Heart right ventricle (tissue), 16 donors: ENCODE results near the gene MROH7. TPM values are rescaled to one million over a fixed set of nuclear protein-coding genes. Genes with fewer than 3 reads are reported as not detected.

Source experiments
- ATAC-seq, 8 donors: fragments of 200-7000 bp; cut with Tn5 transposase; one replicate each; pipeline ENCODE4 v1.9.1; 2020; ENCODE audit warnings: mild to moderate bottlenecking in 8 of 8, moderate library complexity in 8 of 8, moderate number of reproducible peaks in 1 of 8
- DNase-seq, 2 donors: peaks; one replicate each; pipeline ENCODE4 v3.0.0-alpha.2; 2020
- H3K27ac ChIP-seq, 10 donors: fragments of 200-600 bp; sonication (generic) in 2 of 10; one replicate each; pipeline versions ENCODE4 v1.5.0 to v1.8.0; 2020 to 2022; ENCODE audit warnings: mild to moderate bottlenecking in 3 of 10
- H3K27me3 ChIP-seq, 7 donors: fragments of 200-600 bp; one replicate each; pipeline ENCODE4 v1.8.0; 2021 to 2022; ENCODE audit warnings: mild to moderate bottlenecking in 2 of 7
- H3K36me3 ChIP-seq, 9 donors: fragments of 200-600 bp; sonication (generic) in 1 of 9; one replicate each; pipeline versions ENCODE4 v1.5.0 to v1.8.0; 2020 to 2022; ENCODE audit warnings: mild to moderate bottlenecking in 2 of 9
- H3K4me1 ChIP-seq, 9 donors: fragments of 200-600 bp; sonication (generic) in 1 of 9; one replicate each; pipeline versions ENCODE4 v1.5.0 to v1.8.0; 2020 to 2022; ENCODE audit warnings: mild to moderate bottlenecking in 4 of 9
- H3K4me3 ChIP-seq, 10 donors: fragments of 200-600 bp; sonication (generic) in 2 of 10; one replicate each; pipeline versions ENCODE4 v1.5.0 to v1.8.0; 2020 to 2022; ENCODE audit warnings: mild to moderate bottlenecking in 7 of 10, moderate library complexity in 2 of 10
- H3K9me3 ChIP-seq, 11 donors: fragments of 200-600 bp in 10 of 11; sonication (generic) in 2 of 11; one replicate each; pipeline versions ENCODE4 v1.5.0 to v1.8.0; 2013 to 2022; ENCODE audit warnings: mild to moderate bottlenecking in 2 of 11, control low read depth in 1 of 11, moderate library complexity in 1 of 11
- WGBS, 2 donors: extraction: QIAGEN DNeasy Blood & Tissue Kit; methylation state at CpG; one replicate each; pipeline ENCODE4 v1.1.7; 2013; ENCODE audit warnings: inconsistent platforms in 1 of 2; 5-methylcytosine and 5-hydroxymethylcytosine counted together
- intact Hi-C, 10 donors: fragments of 100-400 bp; cut with DNase I; formaldehyde crosslinking; loops; one replicate each; pipeline versions ENCODE4 v1.11.1 to v1.14.2; 2022
- polyA plus RNA-seq, 2 donors: library from polyadenylated mRNA; stranded (reverse); fragments of 200-250 nt; gene quantifications; one replicate each; pipeline ENCODE4 v1.2.3, GENCODE V29; 2013
- total RNA-seq, 10 donors: library from RNA; stranded (reverse); fragmentation: NEBNext Ultra II Directional in 3 of 10; extraction: Animal tissue kit (Norgen Biotek cat#: 25700) in 3 of 10; gene quantifications; one replicate each; pipeline versions ENCODE4 v1.2.1 to v1.2.4, GENCODE V29; 2021 to 2023
- TF ChIP-seq, protein P1 (sequence below), 9 donors: fragments of 200-600 bp; sonication (generic) in 2 of 9; IDR thresholded peaks; one replicate each; pipeline versions ENCODE4 v1.5.0 to v1.8.0; 2021 to 2022; ENCODE audit warnings: antibody characterized with exemption in 9 of 9, mild to moderate bottlenecking in 5 of 9, moderate library complexity in 1 of 9
- donor health status: Arrhythmogenic right ventricular cardiomyopathy.
- donor health status: ischemic (EF 13 %, LVEDD 7.1; RV severe dilation, severe dysfunction).
- donor health status: healthy with polysubstance abuse.
- donor health status: DM: no; HTN: yes; CAD: no.
- donor health status: DM: no; HTN: no; CAD: no.
- donor health status: ischemic (EF 25% LVEDD 6.9; RV normal size, moderate dysfunction).
- donor health status: ischemic (EF 25% LVEDD 5.7; RV mildly dilated, moderate dysfunction).
- donor health status: healthy.
- donor health status: DM: yes; HTN: yes; CAD: no.
- donor health status: Ischemic cardiomyopathy.
- donor health status: ischemic (EF 35%, LVEDD 5.7; RV mildly dilated, moderate dysfunction).
- donor health status: nonischemic (EF 11% LVEDD 7.7; RV severe dilation, severe dysfunction).
- donor health status: DM: yes; HTN: yes; CAD: no.
- donor health status: PGD.
- donor health status: ischemic (EF 29% LVEDD 5.4; RV normal size, mild dysfunction).
- donor health status: nonischemic (EF 23%, LVEDD 6.1; RV moderate dilation, normal function).

MROH7 gene
- total and polyA plus RNA-seq, 12 donors = 2.1 to 25.8 (median 12.8) TPM

DNA sequence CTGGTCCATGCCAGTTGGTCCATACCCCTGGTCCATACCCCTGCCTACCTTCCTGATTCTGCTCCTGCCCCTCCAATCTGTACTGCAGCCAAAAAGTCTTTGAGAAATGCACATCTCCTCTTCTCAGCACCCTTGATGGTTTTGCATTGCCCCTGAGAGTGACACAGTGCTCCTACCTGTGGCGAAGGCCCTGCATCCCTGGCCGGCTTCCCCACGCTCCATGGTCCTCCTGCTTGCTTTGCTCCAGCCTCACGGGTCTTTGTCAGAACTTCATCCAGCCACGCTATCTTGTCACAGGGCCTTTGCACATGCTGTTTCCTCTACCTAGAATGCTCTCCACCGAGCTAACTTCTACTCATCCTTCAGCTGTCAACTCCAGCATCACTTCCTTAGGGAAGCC is 41.9 kb downstream of the MROH7 start:
- intact Hi-C loops = no loop called here
- no peak overlapping the region for H3K4me3 ChIP-seq
- no peak for ATAC-seq
- no peaks in the 10 kb centered on the region for H3K27me3 ChIP-seq
- H3K27ac ChIP-seq = no peak overlapping the region
- peaks cover 0 to 27% (median 0%) of the 10 kb centered on the region in 9 donors for H3K36me3 ChIP-seq
- 85 to 89% methylated on average over 6 of the region's 6 CpGs for WGBS, 2 donors
- TF ChIP-seq, protein P1, sequence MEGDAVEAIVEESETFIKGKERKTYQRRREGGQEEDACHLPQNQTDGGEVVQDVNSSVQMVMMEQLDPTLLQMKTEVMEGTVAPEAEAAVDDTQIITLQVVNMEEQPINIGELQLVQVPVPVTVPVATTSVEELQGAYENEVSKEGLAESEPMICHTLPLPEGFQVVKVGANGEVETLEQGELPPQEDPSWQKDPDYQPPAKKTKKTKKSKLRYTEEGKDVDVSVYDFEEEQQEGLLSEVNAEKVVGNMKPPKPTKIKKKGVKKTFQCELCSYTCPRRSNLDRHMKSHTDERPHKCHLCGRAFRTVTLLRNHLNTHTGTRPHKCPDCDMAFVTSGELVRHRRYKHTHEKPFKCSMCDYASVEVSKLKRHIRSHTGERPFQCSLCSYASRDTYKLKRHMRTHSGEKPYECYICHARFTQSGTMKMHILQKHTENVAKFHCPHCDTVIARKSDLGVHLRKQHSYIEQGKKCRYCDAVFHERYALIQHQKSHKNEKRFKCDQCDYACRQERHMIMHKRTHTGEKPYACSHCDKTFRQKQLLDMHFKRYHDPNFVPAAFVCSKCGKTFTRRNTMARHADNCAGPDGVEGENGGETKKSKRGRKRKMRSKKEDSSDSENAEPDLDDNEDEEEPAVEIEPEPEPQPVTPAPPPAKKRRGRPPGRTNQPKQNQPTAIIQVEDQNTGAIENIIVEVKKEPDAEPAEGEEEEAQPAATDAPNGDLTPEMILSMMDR (IDR thresholded peaks at IDR 0.05) = no peak
- DNase-seq = no peak
- H3K4me1 ChIP-seq = no peaks in the 10 kb centered on the region
- no peaks in the 10 kb centered on the region for H3K9me3 ChIP-seq

DNA sequence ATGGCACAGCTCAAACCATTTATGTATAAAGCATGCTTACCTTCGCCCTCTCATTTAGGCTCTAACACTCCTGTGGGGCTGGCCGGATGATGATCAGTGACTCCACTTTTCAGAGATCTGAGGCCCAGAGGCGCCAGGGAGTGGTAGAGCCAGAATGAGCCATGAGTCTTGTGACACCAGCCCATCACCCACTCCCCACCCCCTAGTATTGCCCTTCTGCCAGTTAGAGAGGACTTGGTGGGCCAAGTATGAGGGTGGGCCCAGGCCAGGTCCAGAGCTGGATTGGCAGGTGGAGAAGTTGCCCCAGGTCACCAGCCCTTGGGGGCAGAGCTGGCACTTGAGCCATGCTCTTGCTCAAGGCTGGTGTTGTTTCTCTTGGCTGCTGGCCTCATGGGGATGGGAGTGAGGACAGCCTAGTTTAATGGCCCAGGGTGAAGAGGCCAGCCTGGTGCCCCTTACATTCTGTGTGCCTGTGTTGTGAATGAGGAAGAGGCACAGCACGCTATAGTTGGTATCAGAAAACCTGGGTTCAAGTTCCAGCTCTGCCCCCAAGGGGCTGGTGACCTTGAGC is 43.8 kb downstream of the MROH7 start:
- ATAC-seq = no peak
- 84 to 92% methylated on average over 4 of the region's 4 CpGs for WGBS, 2 donors
- TF ChIP-seq, protein P1 (IDR thresholded peaks at IDR 0.05) = no peak

DNA sequence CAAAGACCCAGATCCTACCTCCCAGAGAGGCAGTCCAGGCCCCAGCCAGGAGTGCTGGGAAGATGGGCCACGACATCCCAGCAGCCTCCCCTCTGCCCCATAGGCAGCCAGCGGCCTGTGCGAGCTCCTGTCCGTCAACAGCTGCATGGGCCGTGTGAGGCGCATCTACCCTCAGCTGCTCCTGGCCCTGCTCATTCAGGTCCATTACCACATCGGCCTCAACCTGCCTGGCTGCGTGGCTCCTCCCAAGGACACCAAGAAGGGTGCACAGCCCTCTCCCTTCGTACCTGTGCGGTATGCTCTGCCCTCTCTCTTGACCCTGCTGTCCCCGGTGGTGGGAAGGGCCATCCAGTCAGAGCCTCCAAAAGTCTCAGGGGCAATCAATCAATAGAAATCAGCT is 44.6 kb downstream of the MROH7 start:
- DNase-seq = no peak
- intact Hi-C loops = no loop called here
- H3K27ac ChIP-seq = no peak overlapping the region
- H3K9me3 ChIP-seq = no peaks in the 10 kb centered on the region
- no peaks in the 10 kb centered on the region for H3K27me3 ChIP-seq
- no peak for ATAC-seq
- no peak overlapping the region for H3K4me3 ChIP-seq
- WGBS, 2 donors = 83 to 86% methylated on average over 11 of the region's 11 CpGs
- TF ChIP-seq, protein P1 (IDR thresholded peaks at IDR 0.05) = no peak
- H3K36me3 ChIP-seq = peaks cover 0 to 31% (median 0%) of the 10 kb centered on the region in 9 donors
- H3K4me1 ChIP-seq = no peaks in the 10 kb centered on the region

More for the DNA sequence above, 43.8 kb downstream of the MROH7 start:
- Histone ChIP-seq H3K27me3 (no peaks in the 10 kb centered on the region), H3K9me3 (no peaks in the 10 kb centered on the region), H3K36me3 (peaks cover 0 to 28% (median 0%) of the 10 kb centered on the region in 9 donors), H3K4me3 (no peak overlapping the region), H3K4me1 (no peaks in the 10 kb centered on the region), H3K27ac (no peak overlapping the region)
- DNase-seq = no peak
- intact Hi-C loops = no loop called here

DNA sequence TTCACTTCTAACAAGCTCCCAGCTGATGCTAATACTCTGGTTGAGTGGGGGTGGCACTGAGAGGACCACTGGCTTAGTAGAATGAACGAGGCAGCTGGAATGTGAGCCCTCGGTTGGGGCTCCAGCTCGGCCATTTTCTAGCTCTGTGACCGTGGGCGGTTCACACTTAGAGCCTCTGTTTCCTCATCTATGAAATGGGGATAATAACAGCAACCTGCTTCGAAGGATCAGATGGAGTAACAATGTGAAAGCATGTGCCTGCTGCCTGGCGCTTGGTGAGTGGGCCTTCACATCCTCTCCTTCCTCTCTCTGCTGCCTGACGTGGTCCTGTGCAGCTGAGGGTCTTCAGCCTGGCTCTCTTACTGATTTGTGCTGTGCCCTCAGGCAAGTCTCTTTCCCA is 53.2 kb downstream of the MROH7 start:
- peaks cover 0 to 20% (median 0%) of the 10 kb centered on the region in 9 donors for H3K36me3 ChIP-seq
- DNase-seq = no peak
- H3K27ac ChIP-seq = no peak overlapping the region
- no peak for ATAC-seq
- intact Hi-C loops = no loop called here
- WGBS, 2 donors = 82 to 85% methylated on average over 8 of the region's 8 CpGs
- TF ChIP-seq, protein P1 (IDR thresholded peaks at IDR 0.05) = no peak
- H3K9me3 ChIP-seq = no peaks in the 10 kb centered on the region
- no peak overlapping the region for H3K4me3 ChIP-seq
- no peaks in the 10 kb centered on the region for H3K27me3 ChIP-seq
- no peaks in the 10 kb centered on the region for H3K4me1 ChIP-seq
